Endothelial cell of coronary artery (primary cell): ENCODE results near the gene KLHL4. TPM values are rescaled to one million over a fixed set of nuclear protein-coding genes. Genes with fewer than 3 reads are reported as not detected.

ENCODE experiments used
- total RNA-seq: library from RNA; depleted of rRNA; stranded (reverse); fragments of >200 nt; gene quantifications from 2 replicates; pipeline ENCODE4 v1.2.3, GENCODE V29; 2014

KLHL4 gene
- 18.8 and 32.0 TPM in 2 replicates for total RNA-seq

GRCh38 chrX:87517571-87518141, at the start of gene KLHL4:
Gene KLHL4 (plus strand): TSS chrX:87517802. CDS start chrX:87517894, 92 bp downstream.

